ENCODE data around the gene KDM4C.

KDM4C gene

GRCh38 chr9:6870650-6871477, 113.1 kb downstream of the KDM4C start:
- DNase-seq, result no peak

DNA sequence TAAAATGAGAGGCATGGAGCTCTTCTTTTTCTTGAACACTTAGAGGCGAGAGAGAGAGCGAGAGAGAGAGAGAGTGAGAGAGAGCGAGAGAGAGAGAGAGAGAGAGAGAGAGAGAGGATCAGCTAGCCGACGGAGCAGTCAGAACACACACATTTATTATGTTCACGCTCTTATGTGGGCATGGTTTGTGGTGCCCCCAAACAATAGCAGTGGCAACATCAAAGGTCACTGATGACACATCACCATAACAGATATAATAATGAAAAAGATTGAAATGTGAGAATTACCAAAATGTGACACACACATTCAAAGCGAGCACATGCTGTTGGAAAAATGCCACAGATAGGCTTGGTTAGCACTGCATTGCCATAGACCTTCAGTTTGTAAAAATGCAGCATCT, 116.1 kb downstream of the KDM4C start:
- no peak for DNase-seq

GRCh38 chr9:6876195-6876894, 118.6 kb downstream of the KDM4C start:
- no peak for DNase-seq

DNA sequence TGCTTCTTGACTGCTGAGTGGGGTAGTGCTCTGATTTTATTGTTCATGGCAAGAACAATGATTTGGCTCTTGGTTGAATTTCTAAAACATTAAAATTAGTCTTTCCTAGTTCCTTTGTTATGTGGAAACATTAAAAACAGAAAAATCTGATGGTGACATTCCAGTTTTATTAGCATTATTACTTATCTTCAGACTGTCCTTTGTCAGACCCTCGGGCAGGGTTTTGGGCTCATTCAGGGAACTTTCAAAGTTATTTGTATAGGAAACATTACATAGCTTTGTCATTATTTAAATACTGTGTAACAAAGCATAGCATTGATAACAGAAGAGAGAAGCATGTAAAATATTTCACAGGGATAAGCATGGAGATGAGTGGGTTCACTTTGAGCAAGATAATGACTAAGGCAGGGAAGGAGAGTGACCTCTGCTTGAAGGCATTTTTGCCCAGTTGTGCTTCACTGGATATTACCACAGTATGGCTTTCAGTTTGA, 119.9 kb downstream of the KDM4C start:
- no peak for DNase-seq

- no peak for DNase-seq
Observed at GRCh38 chr9:6880626-6881025, 122.9 kb downstream of the KDM4C start.

- no peak for DNase-seq
Observed at GRCh38 chr9:6884101-6884500, 126.3 kb downstream of the KDM4C start.

GRCh38 chr9:6884990-6885389, 127.2 kb downstream of the KDM4C start:
- no peak for DNase-seq

- DNase-seq, result no peak
Observed at GRCh38 chr9:6887051-6887450, 129.3 kb downstream of the KDM4C start.

DNA sequence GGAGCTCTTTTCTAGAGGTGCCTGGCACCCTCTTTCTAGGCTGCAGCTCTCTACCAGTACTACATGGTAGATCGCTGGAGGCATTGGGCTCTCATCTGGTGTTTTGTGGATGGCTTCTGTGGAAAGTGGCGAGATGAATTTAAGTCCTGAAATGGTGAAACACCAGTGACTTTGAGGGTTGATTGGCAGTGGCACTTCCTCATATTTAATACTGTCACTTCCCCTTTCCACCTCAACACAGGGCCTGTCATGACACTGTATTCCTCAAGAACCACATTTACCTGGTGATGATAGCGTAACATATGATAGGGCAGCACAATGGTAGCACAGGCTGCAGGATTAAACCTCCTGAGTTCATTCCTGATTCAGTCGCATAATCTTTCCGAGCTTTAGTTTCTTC, 132.1 kb downstream of the KDM4C start:
- DNase-seq, result no peak

- DNase-seq, result no peak
Observed at GRCh38 chr9:6893350-6894131, 135.8 kb downstream of the KDM4C start.

DNA sequence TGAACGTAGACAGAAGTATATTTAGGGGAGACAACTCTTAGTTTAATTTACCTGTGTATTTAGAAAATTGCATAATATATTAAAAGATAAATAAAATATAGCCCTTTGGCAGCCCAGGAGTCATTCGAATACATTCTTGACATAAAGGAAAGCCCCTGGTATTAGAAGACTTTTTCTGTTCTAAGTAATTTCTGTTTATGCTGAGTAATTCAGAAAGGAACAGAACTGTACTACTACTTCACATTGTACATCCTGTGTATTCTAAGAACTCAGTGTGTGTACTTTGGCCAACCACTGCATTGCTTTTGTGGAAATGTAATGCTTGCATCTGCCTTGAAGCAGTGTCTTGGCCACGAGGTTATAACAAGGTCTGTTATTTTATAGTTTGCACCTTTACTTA, 136.4 kb downstream of the KDM4C start:
- DNase-seq, result no peak

DNA sequence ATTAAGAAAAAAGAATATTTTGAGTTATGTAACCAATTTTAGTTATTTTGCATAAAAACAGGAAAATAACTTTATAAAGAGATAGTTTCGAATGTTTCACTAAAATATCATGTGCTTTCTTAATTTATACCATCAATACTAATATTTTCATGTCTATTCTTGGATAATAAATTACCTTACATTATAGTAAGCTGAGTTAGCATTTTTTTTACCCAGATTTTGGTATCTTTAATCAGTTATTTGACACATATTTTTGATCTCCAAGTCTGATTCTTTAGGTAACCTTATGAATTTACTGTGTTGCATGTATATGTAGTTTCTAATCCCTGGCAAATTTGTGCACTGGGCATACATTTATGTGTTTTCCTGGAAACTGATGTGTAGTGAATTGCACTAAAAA, 138.0 kb downstream of the KDM4C start:
- no peak for DNase-seq

- DNase-seq, result no peak
Observed at GRCh38 chr9:6896562-6896961, 138.8 kb downstream of the KDM4C start.

DNA sequence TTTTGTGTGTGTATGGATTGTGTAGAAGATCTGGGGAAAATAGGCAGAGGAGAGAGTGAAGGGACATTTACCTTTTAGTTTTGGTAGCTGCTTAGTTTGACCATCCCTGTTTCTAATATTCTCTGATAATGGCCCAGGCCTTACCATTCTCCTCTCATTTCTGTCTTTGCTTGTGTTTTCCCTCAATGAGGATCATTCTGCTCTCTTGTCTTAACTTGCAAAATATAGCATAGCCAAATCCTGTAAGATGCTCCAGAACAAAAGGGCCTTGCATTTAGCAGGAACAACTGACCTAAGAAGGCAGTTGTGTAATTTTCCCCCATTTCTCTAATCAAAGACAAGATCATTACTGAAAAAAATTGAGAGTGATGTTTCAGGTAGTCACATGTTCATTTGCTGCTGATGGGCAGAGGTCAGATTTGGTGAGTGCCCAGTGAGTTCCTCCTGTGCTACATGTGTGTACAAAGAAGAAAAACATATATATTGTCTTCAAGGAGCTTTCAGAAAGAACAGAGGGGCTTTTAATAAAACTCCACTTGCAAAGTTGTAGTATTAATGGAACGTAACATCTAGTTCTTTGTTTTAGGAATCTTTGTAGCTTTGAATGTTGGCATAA, 139.5 kb downstream of the KDM4C start:
- no peak for DNase-seq

GRCh38 chr9:6897898-6898302, 140.1 kb downstream of the KDM4C start:
- no peak for DNase-seq

DNA sequence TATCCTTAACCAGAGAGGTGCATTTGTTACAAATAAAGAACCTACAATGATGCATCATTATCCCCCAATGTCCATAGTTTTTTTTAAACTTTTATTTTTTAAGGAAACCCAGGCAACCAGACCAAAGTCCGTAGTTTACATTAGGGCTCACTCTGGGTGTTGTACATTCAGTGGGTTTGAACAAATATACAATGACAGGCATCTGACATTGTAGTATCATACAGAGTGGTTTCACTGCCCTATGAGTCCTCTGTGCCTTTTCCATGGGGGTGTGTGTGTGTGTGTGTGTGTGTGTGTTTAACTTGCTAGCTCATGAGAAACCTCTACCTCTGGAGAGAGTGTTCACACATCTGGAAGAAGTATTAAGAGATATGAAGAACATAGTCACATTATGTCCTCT, 141.5 kb downstream of the KDM4C start:
- no peak for DNase-seq

DNA sequence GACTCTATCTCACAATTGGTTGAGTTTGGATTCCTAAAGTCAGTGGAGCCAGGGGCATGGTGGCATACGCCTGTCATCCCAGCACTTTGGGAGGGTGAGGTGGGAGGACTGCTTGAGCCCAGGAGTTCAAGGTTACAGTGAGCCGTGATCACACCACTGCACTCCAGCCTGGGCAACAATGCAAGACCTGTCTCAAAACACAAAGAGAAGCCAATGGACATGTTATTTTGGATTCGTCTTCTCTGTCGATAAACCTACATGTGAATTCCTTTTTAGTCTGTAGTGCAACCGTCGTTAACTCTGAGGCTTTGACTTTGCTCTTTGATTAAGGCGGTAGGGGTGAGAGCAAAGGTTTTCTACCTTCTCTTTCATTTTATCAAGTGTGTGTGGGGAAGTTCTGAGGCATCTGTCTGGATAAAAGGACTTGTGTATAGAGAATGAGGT, 142.7 kb downstream of the KDM4C start:
- DNase-seq, result no peak

- DNase-seq, result no peak
Observed at GRCh38 chr9:6901180-6901579, 143.4 kb downstream of the KDM4C start.

DNA sequence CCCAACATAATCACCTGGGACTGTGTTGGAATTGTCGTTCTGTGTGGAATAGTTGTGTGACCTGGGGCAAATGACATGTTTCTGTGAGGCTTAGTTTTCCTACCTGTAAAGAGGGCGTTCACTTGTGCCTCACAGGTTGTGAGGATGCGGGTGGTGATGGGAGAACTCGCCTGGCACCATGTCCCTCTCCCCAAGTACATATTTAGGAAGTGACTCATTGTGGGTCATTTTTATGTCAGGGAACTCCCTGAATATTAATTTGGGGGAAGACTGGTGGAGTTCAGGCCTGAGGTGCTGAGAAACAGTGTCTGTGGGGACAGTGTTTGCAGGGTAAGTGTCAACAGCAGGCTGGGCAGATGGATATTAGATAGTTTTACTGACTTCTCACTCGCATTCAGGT, 144.7 kb downstream of the KDM4C start:
- DNase-seq, result no peak

- DNase-seq, result no peak
Observed at GRCh38 chr9:6904371-6904770, 146.6 kb downstream of the KDM4C start.

DNA sequence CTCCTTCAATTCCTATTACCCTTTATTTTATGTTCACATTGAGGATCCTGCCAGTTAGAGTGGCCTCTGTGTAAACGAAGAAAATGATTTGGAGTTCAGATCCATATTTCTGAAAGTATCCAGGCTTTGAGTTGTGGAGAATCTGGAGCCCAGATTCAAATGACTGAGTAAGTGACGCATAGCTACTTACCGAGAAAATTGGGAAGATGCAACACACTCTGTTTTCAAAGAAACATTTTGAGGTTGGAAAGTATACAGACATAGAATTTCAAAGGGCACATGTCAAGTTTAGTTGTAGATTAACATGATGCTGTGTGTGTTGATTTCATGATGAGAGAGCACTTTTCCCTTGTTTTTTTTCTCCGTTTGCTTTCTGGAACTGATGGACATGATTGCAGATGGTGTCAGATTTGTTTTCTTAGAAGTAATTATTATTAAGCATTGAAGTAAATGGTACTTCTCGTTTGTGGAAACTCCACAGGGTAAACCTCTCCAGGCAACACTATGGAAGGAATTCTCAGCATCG, 148.1 kb downstream of the KDM4C start:
- no peak for DNase-seq

GRCh38 chr9:6907772-6908381, 150.1 kb downstream of the KDM4C start:
- no peak for DNase-seq

All from NCI-H1436 treated with DMSO at 0.1 percent for 48 hours (cell line).